Fibroblast of the aortic adventitia (primary cell): ENCODE data around the gene KCNQ1. TPM values are rescaled to one million over a fixed set of nuclear protein-coding genes. Genes with fewer than 3 reads are reported as not detected.
A peak's percentile ranks its signal among the peaks of the same experiment; 100 is the strongest.

Source experiments
- DNase-seq: peaks from one replicate; pipeline ENCODE4 v3.0.0-alpha.2; 2010; ENCODE audit warnings: low read depth
- H3K4me3 ChIP-seq: 2 replicates; pipeline ENCODE4 v1.5.1; 2011; ENCODE audit warnings: low read depth, mild to moderate bottlenecking, control low read depth, low read length, moderate library complexity
- total RNA-seq: library from RNA; depleted of rRNA; stranded (reverse); fragments of >200 nt; gene quantifications from 2 replicates; pipeline ENCODE4 v1.2.3, GENCODE V29; 2012; ENCODE audit warnings: low replicate concordance
- TF ChIP-seq, protein P1 (sequence below): IDR thresholded peaks from 2 replicates; pipeline ENCODE4 v1.5.1; 2011; ENCODE audit warnings: mild to moderate bottlenecking, low read length, control low read depth, inconsistent platforms; ENCODE audit not compliant: insufficient read depth

Gene KCNQ1
- total RNA-seq, 1 donor = not detected

DNA sequence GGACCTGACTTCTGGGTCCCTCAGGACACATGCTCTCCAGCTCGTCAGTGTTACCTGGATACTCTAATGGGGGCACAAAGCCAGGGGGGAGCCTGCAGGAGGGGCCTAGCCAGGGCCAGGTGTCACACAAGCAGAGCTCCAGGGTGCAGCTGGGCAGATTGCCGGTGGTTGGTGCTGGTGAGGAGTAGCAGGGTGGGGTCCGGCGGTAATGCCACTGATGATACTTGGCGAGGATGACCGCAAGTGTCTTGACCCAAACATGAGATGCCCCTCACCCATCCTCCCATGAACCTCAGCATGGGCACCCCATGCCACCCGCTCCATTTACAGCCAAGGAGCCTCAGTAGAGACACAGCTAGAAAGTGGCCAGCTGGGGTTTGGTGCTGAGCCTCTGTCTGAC is 270.1 kb downstream of the KCNQ1 start:
- H3K4me3 ChIP-seq = no peak overlapping the region
- TF ChIP-seq, protein P1, sequence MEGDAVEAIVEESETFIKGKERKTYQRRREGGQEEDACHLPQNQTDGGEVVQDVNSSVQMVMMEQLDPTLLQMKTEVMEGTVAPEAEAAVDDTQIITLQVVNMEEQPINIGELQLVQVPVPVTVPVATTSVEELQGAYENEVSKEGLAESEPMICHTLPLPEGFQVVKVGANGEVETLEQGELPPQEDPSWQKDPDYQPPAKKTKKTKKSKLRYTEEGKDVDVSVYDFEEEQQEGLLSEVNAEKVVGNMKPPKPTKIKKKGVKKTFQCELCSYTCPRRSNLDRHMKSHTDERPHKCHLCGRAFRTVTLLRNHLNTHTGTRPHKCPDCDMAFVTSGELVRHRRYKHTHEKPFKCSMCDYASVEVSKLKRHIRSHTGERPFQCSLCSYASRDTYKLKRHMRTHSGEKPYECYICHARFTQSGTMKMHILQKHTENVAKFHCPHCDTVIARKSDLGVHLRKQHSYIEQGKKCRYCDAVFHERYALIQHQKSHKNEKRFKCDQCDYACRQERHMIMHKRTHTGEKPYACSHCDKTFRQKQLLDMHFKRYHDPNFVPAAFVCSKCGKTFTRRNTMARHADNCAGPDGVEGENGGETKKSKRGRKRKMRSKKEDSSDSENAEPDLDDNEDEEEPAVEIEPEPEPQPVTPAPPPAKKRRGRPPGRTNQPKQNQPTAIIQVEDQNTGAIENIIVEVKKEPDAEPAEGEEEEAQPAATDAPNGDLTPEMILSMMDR = no peak
- DNase-seq = no peak

DNA sequence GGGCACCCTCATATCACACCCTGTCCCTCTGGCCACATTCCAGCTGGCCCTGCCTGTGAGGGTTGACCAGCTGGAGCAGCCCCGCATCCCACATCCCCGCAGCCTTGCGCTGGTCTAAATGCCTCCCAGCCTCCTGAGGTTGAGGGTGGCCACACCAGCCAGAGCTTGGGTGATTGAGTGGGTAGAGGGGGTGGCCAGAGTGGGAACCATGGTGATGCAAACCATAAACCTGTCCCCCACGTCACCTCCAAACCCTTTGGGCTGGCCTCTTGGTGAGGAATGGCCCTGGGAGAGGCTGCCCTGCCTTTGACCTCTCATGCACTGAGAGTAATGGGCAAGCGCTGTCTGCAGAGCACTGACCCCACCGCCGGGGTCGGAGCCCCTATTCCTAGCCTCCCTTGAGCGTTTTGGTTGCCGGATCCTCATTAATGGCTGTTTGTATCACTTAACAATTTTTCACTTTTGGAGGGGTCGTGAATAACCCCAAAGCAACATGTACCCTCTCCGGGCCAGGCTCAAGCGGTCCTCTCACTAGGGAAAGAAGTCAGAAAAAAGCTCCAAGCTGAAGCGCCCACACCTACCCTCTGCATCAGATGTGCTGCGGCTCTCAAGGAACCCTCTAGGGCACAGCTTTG is 271.0 kb downstream of the KCNQ1 start:
- TF ChIP-seq, protein P1 = no peak
- no peak for DNase-seq

GRCh38 chr11:2716376-2717095 is 271.7 kb downstream of the KCNQ1 start:
- TF ChIP-seq, protein P1 = no peak
- H3K4me3 ChIP-seq = no peak overlapping the region
- DNase-seq = peak; percentile 74

More for the DNA sequence above, 271.0 kb downstream of the KCNQ1 start:
- H3K4me3 ChIP-seq = no peak overlapping the region

- TF ChIP-seq, protein P1 = no peak
- DNase-seq = no peak
- H3K4me3 ChIP-seq = no peak overlapping the region
Observed at GRCh38 chr11:2717561-2718325, 272.9 kb downstream of the KCNQ1 start.

- DNase-seq = no peak
- no peak overlapping the region for H3K4me3 ChIP-seq
- TF ChIP-seq, protein P1 = no peak
Observed at GRCh38 chr11:2718817-2719438, 274.1 kb downstream of the KCNQ1 start.

DNA sequence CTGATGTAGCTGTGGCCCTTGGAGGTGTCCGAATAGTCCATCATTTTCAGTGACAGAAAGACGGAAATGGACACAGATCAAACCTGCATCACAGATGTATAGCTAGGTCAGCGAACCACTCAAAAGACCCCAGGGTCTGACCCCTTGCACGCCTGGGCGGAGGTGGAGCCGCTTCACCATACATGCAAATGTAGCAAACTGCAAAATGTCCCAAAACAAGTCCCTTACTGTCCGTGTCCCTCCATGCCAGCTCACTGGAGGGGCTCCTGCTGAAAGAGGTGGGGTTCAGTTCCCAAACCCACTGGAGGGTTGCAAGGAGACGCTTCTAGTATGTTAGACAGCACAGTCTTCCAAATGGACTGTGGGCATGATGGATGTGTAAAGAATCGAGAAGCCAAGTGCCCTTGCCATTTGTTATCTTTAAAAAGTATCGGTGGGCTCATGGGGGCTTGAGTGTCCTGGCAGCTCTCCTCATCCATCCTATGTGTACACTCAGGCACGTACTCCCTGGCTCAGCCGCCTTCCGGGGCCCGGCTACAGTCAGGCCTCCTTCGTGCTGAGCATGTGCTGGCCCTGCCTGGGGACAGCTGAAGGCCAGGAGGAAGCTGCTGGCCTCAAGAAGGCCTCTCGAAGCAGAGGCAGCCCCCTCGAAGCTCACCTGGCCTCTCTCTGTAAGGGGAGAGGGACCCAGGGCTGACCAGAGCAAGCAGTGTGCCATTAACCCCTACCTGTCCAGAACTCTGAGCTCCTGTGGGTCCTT is 275.2 kb downstream of the KCNQ1 start:
- TF ChIP-seq, protein P1 = no peak
- DNase-seq = no peak
- H3K4me3 ChIP-seq = no peak overlapping the region
